ENCODE measurements around the gene ZNF236. TPM values are rescaled to one million over a fixed set of nuclear protein-coding genes. Genes with fewer than 3 reads are reported as not detected.

The ZNF236 gene
- total RNA-seq, result 6.3 and 10.3 TPM in 2 replicates

DNA sequence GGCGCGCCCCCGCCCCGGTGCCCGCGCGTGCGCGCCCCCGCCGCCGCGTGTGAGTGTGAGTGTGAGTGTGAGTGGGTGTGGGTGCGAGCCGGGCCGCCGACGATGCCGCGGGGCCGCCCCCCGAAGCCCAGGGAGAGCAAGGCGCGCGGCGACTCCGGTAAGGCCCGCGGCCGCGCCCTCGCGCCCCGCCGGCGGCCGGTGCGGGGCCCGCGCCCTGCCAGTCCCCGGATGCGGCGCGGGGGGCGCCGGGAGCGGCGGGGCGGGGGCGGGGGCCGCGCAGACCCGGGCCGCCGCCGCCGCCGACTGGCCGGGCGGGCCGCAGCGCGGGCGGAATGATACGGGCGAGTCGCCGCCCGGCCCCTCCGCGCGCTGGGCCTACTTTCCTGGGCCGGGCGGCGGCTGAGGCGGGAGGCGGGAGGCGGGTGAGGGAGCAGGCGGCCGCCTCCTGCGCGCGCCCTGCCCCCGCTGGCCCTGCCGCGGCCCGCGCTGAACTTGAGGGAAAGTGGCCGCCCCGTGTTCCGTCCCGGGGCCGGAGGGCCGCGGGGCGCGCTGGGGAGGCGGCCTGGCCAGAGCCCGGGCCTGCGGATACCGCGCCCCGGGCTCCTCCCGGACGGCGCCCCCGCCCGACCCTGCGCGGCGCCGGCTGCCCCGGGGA lies at the start of gene ZNF236:
ZNF236 (plus strand) TSS at position 52 of the 655 bp plus-strand sequence; CDS start at position 103, 51 bp downstream.

